ENCODE results near the gene ANKRA2. TPM values are rescaled to one million over a fixed set of nuclear protein-coding genes. Genes with fewer than 3 reads are reported as not detected.

The ANKRA2 gene
- total and polyA plus RNA-seq, 2 donors (not counting 3 experiments of a cell fraction or from before 2014, with no cell fraction given): 8.6 to 19.5 TPM

GRCh38 chr5:73525606-73526203 is 39.7 kb downstream of the ANKRA2 start:
- no peak overlapping the region for H3K4me2 ChIP-seq (ENCODE audit: insufficient read depth, low read length)
- no peaks in the 10 kb centered on the region for H3K36me3 ChIP-seq (ENCODE audit: control insufficient read depth in 2 of 2, extremely low read depth in 1 of 2, insufficient read depth in 2 of 2, low read length in 2 of 2)
- no peak overlapping the region for H3K27ac ChIP-seq (ENCODE audit: insufficient read depth, low read depth, low read length)
- H3K4me1 ChIP-seq (ENCODE audit: control insufficient read depth, extremely low read depth, insufficient read depth, low read length): no peaks in the 10 kb centered on the region
- H4K20me1 ChIP-seq (replicated peaks; ENCODE audit: control insufficient read depth, extremely low read depth, insufficient read depth, low read length): no peaks in the 10 kb centered on the region
- no peak overlapping the region for H3K9ac ChIP-seq (replicated peaks; ENCODE audit: extremely low read depth, insufficient read depth, low read length)
- no peak overlapping the region for H2AFZ ChIP-seq (ENCODE audit: low read depth, low read length)
- dilution Hi-C loops (cut with MboI; ENCODE audit: extremely low pct_ligation_motif_present, low sequenced_read_pairs): no loop called here
- no peak overlapping the region for H3K4me3 ChIP-seq (replicated peaks in 1 of 3; ENCODE audit: insufficient read depth in 1 of 3, low read depth in 1 of 3, low read length in 3 of 3)
- intact Hi-C loops (cut with micrococcal nuclease): no loop called here
- peaks cover 5 to 17% of the 10 kb centered on the region in 2 experiments for H3K27me3 ChIP-seq (ENCODE audit: control insufficient read depth in 2 of 2, insufficient read depth in 2 of 2, low read length in 2 of 2)
- ChIA-PET POLR2A (no interaction called here), CTCF (interaction anchor here (1.2 to 10.5 kb wide), 2 partner anchors 11 to 75 kb away, joined by 3 to 109 read pairs; no protein-coding TSS in a partner anchor)
- no peaks in the 10 kb centered on the region for H3K9me3 ChIP-seq (replicated peaks; ENCODE audit: control insufficient read depth, insufficient read depth, low read length)
- H3K79me2 ChIP-seq (ENCODE audit: control insufficient read depth, insufficient read depth, low read length): no peaks in the 10 kb centered on the region
- no peaks in the 10 kb centered on the region for H3K9me1 ChIP-seq (replicated peaks; ENCODE audit: control insufficient read depth, extremely low read depth, insufficient read depth, low read length)
- DNase-seq (ENCODE audit: low read depth, low spot score) (no peak), FAIRE-seq (no peak)
- no TSS peak for BruUV-seq (replicated peaks)
- TF ChIP-seq MYC (IDR thresholded peaks at IDR 0.05; ENCODE audit: low read depth, low read length): no peak
- TF ChIP-seq FOS (IDR thresholded peaks at IDR 0.05; ENCODE audit: borderline replicate concordance, insufficient read depth, low read length): no peak
- TF ChIP-seq POLR2AphosphoS5 (IDR thresholded peaks at IDR 0.05; ENCODE audit: insufficient read depth, low read depth, low read length): no peak
- no peak for TF ChIP-seq JUN (IDR thresholded peaks at IDR 0.05; ENCODE audit: borderline replicate concordance, insufficient read depth, insufficient read length, low read depth)
- no peak for TF ChIP-seq GATA2 (IDR thresholded peaks at IDR 0.05; ENCODE audit: insufficient read depth, insufficient read length, low read depth, low read length)
- TF ChIP-seq POLR2A (IDR thresholded peaks at IDR 0.05; ENCODE audit: low read depth, low read length): no peak
- no peak for TF ChIP-seq EZH2 (IDR thresholded peaks at IDR 0.05; ENCODE audit: borderline replicate concordance, low read depth, low read length, severe bottlenecking)
- TF ChIP-seq MAX (IDR thresholded peaks at IDR 0.05; ENCODE audit: insufficient read depth, insufficient read length): no peak
- TF ChIP-seq CTCF (IDR thresholded peaks at IDR 0.05; ENCODE audit: extremely low read depth in 1 of 2, insufficient read depth in 1 of 2, low read depth in 1 of 2, low read length in 2 of 2): no peak
